Stimulated activated effector memory CD8-positive, alpha-beta T cell treated with anti-CD3 and anti-CD28 coated beads, Interleukin-12 subunit alpha, Interleukin-12 subunit beta, amount 100 ng/mL, for 72 hours (primary cell): ENCODE measurements around the gene DYNC1H1.
"Not testable (repeated sequence)": the region's sequence is repeated elsewhere in the genome, so short reads cannot be mapped to it uniquely, and the experiment has no call there.

Source experiments
- ATAC-seq: fragments of 150-1000 bp; cut with Tn5 transposase; 2 replicates; pipeline ENCODE4 v1.10.0; 2021
- DNase-seq, 2 donors: peaks; one replicate each; pipeline ENCODE4 v3.0.0; 2021 to 2022; ENCODE audit warnings: low spot score in 2 of 2
- H3K27ac Mint-ChIP-seq: one replicate; pipeline ENCODE4 v1.8.0; 2022; ENCODE audit warnings: mild to moderate bottlenecking, mixed read lengths
- H3K36me3 Mint-ChIP-seq: one replicate; pipeline ENCODE4 v1.8.0; 2022; ENCODE audit warnings: mild to moderate bottlenecking, mixed read lengths
- H3K4me1 Mint-ChIP-seq: one replicate; pipeline ENCODE4 v1.8.0; 2022; ENCODE audit warnings: mixed read lengths
- H3K4me3 Mint-ChIP-seq: one replicate; pipeline ENCODE4 v1.8.0; 2022; ENCODE audit warnings: mild to moderate bottlenecking, mixed read lengths
- H3K9me3 Mint-ChIP-seq: one replicate; pipeline ENCODE4 v1.8.0; 2022; ENCODE audit warnings: mixed read lengths

The DYNC1H1 gene

DNA sequence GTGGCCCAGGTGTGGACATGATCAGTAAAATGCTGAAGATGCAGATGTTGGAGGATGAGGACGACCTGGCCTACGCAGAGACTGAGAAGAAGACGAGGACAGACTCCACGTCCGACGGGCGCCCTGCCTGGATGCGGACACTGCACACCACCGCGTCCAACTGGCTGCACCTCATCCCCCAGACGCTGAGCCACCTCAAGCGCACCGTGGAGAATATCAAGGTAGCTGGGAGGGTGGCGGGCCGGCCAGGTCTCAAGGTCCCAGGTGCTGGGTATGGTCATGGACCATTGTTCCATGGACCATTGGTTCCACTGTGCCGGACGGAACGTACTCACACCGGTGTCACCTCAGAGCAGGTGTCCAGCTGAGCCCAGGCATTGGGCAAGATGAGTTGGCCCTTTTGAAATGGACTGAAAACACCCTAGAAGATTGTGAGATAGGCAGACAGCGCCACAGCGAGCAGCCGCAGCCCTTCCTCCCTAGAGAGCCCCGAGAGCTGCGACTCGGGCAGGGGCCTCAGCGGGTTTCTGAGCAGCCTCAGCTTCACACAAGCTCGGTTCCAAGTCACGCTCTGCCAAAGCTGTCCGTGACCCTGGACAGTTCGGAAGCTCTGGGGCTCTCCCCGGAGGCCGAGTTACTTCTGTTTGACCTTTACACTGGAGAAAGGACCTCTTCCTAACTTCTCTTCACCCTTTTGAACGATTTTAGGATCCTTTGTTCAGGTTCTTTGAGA lies 83.6 kb downstream of the DYNC1H1 start:
- H3K9me3 Mint-ChIP-seq: no peaks in the 10 kb centered on the region
- no peak for ATAC-seq
- DNase-seq: no peak
- peak overlapping the region; percentile 58 for H3K27ac Mint-ChIP-seq
- H3K36me3 Mint-ChIP-seq: peaks cover 95% of the 10 kb centered on the region
- no peak overlapping the region for H3K4me3 Mint-ChIP-seq
- H3K4me1 Mint-ChIP-seq: no peaks in the 10 kb centered on the region

DNA sequence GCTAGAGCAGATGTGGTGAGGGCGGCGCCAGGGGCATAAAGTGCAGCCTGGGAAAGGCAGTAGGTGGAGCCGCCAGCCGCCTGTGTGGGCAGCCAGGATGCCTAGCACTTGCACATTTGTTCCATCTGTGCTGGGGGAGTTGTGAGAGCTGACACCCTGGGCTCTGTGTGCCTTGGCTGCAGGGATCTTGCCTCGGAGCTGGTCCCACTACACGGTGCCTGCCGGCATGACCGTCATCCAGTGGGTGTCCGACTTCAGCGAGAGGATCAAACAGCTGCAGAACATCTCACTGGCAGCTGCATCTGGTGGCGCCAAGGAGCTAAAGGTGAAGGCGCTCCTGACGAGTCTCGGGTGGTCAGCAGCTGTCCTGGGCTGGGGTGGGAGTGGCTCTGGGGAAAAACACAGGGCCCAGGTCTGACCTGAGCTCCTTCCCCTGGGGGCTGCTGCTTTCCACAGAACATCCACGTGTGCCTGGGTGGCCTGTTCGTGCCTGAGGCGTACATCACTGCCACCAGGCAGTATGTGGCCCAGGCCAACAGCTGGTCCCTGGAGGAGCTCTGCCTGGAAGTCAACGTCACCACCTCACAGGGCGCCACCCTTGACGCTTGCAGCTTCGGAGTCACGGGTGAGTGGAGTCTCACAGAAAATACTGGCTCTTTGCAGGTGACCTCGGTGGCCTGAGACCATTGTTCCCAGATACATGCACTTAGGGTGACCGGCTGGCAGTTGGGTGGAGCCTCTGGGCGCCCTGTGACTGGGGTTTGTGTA lies 85.1 kb downstream of the DYNC1H1 start:
- Mint-ChIP-seq H3K4me3 (no peak overlapping the region), H3K9me3 (no peaks in the 10 kb centered on the region), H3K4me1 (no peaks in the 10 kb centered on the region), H3K36me3 (peaks cover 93% of the 10 kb centered on the region), H3K27ac (no peak overlapping the region)
- DNase-seq (no peak), ATAC-seq (peak; percentile 5)

DNA sequence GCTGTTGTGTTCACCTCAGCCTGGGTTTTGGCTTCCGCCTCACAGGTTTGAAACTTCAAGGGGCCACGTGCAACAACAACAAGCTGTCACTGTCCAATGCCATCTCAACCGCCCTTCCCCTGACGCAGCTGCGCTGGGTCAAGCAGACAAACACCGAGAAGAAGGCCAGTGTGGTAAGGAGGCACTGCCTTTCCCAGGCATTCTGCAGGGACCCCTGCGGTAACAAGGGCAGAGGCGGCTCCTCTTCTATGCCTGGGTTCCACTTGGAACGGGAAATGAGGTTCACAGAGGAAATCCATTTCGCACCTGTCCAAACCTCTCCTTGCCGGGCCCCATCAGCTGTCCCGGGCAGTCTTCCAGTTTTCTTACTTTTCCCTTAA lies 85.6 kb downstream of the DYNC1H1 start:
- DNase-seq (no peak), ATAC-seq (no peak)
- Mint-ChIP-seq H3K27ac (no peak overlapping the region), H3K9me3 (no peaks in the 10 kb centered on the region), H3K4me1 (peaks cover under 1% of the 10 kb centered on the region), H3K36me3 (peaks cover 90% of the 10 kb centered on the region), H3K4me3 (no peak overlapping the region)

DNA sequence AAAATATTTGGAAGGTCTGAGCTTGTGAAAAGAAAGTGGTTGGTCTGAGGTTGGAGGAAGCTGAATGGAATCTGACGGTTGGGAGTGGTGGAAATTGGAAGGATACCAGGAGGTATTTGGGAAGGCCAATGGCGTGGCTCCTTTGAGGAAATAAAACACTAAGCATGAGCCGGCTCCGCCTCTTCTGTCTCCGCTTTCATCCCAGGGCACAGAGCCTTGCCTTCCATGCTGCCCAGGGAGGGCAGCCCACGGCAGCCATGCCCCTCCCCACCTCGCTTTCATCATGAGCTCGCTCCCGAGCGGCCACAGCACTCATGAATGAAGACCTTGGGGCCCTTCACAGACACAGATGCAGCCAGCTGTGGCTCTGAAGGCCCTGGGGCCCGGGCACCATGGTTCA lies 86.3 kb downstream of the DYNC1H1 start:
- H3K9me3 Mint-ChIP-seq: no peaks in the 10 kb centered on the region
- no peak overlapping the region for H3K27ac Mint-ChIP-seq
- DNase-seq (no peak), ATAC-seq (no peak)
- no peak overlapping the region for H3K4me3 Mint-ChIP-seq
- H3K4me1 Mint-ChIP-seq: peaks cover 7% of the 10 kb centered on the region
- H3K36me3 Mint-ChIP-seq: peaks cover 85% of the 10 kb centered on the region

DNA sequence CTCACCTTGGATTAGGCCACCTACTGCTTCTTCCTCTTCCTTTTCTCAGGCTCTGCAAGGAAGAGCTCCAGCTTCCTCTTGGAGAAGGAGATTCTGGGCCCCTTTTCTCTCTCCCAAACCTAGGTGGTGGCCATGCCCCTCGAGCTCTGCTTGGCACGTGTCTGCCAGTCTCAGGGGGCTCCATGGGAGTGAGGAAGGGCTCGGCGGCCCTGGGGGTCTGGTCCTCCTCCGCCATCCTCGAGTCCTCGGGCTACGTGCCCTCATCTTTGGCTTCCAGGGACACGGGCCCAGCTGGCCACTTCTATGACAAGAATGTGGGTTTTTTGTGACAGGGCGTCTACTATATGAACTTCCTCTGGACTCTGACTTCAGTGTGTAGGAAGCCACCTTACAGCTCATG lies 88.1 kb downstream of the DYNC1H1 start:
- DNase-seq (no peak), ATAC-seq (no peak)
- Mint-ChIP-seq H3K4me3 (no peak overlapping the region), H3K36me3 (peaks cover 75% of the 10 kb centered on the region), H3K9me3 (no peaks in the 10 kb centered on the region), H3K4me1 (peaks cover 26% of the 10 kb centered on the region), H3K27ac (no peak overlapping the region)

DNA sequence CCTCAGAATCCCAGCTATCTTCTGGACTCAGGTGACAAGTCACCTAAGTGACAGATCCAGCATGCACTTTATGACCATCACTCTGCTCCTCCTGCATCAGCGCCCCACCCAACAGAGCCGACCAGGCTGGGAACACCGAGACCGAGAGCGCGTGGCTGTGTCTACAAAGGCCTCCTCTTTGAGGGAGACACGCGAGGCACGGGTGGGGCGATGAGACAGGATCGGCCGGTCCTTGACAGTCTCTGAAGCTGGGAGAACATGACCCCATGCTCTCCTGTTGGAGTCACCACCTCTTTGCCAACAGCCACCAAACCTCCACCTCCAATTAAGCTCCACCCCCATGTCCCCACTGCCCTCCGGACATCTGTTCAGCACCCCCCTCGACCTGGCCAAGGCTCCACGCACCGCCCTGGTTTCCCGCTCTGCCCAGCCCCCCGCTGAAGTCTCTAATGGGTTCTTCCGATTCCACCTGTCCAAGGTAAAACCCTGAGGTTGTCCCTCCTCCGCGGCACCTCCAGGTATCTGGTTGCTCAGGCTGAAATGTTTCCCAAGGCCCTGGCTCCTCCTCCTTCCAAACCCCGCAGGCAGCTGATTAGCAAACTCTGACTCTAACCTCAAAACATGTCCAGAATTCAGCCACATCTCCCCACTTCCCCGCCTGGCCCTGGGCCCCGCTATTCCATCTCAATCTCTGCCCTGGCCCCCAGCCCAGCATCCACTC lies 91.0 kb downstream of the DYNC1H1 start:
- Mint-ChIP-seq H3K36me3 (peaks cover 54% of the 10 kb centered on the region), H3K27ac (peak overlapping the region; percentile 67), H3K9me3 (no peaks in the 10 kb centered on the region)

DNA sequence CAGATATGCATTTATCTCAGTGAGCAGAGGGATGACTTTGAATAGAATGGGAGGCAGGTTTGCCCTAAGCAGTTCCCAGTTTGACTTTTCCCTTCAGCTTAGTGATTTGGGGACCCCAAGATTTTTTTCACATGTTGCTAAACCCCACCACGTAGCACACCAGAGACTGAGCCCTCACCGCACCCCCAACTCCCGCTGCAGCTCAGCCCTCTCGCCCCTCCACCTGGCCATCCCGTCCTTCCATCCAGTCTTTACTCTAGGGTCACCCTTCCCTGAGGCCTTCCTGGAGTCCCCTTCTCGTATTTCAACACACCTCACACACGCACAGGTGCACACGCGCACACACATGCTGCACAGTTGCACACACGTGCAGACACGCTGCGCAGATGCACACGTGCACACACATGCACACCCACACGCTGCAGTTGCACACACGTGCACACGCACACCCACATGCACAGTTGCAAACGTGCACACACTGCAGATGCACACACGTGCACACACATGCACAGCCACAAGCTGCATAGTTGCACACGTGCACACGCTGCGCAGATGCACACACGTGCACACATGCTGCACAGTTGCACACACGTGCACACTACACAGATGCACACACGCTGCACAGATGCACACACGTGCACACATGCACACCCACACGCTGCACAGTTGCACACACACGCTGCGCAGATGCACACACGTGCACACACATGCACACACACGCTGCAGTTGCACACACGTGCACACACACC lies 92.5 kb downstream of the DYNC1H1 start:
- no peak for ATAC-seq

More for the DNA sequence above, 91.0 kb downstream of the DYNC1H1 start:
- Mint-ChIP-seq H3K4me3 (no peak overlapping the region), H3K4me1 (peaks cover 42% of the 10 kb centered on the region)
- ATAC-seq (no peak), DNase-seq (no peak)

DNA sequence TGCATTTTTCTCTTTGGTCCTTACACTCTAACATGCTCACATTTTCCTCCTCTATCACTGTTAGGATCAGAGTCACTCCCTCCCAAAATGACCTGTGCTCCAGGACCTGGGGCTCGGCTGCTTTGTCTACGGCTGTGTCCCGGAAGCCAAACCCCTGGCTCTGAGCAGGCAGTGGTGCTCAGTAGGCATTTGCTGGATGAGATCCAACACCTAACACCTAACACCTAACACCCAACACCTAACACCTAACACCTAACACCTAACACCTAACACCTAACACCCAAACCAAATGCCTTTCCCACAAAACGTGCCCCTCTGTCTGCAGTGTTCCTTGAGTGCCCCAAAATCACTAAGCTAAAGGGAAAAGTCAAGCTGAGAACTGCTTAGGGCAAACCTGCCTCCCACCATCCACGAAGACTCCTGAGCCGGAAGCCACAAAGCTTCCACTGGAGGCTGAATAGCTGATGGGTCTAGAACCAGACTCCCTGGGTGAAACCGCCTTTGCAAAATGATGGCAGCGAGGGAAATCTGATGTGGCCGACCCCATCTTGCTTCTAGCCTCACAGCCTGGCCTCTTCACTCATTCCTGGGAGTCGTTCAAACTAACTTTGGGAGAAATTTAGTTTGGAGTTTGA lies 93.2 kb downstream of the DYNC1H1 start:
- Mint-ChIP-seq H3K9me3 (no peaks in the 10 kb centered on the region), H3K27ac (peak overlapping the region; percentile 72), H3K36me3 (peaks cover 34% of the 10 kb centered on the region), H3K4me1 (peaks cover 42% of the 10 kb centered on the region), H3K4me3 (peak overlapping the region; percentile 36)
- DNase-seq (no peak), ATAC-seq (peak; percentile 66)

More for the DNA sequence above, 92.5 kb downstream of the DYNC1H1 start:
- Mint-ChIP-seq H3K9me3 (no peaks in the 10 kb centered on the region), H3K27ac (peak overlapping the region; percentile 67), H3K36me3 (peaks cover 42% of the 10 kb centered on the region), H3K4me3 (peak overlapping the region; percentile 36), H3K4me1 (peaks cover 42% of the 10 kb centered on the region)
- DNase-seq: no peak

DNA sequence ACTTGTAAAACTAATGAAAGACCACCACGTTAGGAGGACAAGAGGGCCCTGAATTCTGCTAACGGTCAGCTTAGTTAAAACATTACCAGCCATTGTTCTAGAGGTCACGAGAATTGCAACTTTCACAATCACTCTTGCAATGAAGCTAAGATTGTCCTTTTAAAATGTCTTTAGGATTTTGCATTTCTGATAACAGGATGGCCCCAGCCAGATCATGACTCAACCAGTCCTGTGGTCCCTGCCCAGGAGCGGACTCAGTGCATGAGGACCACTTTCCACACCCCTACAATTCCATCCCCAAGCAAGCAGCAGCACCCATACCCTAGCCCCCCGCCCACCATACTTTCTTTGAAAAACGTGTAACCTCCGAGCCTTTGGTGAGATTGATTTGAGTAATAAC lies 93.8 kb downstream of the DYNC1H1 start:
- DNase-seq: peak in 1 of 2 donors; percentile 58
- ATAC-seq: peak; percentile 50
- no peaks in the 10 kb centered on the region for H3K9me3 Mint-ChIP-seq
- H3K27ac Mint-ChIP-seq: peak overlapping the region; percentile 72
- H3K4me1 Mint-ChIP-seq: peaks cover 42% of the 10 kb centered on the region
- peak overlapping the region; percentile 36 for H3K4me3 Mint-ChIP-seq
- peaks cover 29% of the 10 kb centered on the region for H3K36me3 Mint-ChIP-seq

DNA sequence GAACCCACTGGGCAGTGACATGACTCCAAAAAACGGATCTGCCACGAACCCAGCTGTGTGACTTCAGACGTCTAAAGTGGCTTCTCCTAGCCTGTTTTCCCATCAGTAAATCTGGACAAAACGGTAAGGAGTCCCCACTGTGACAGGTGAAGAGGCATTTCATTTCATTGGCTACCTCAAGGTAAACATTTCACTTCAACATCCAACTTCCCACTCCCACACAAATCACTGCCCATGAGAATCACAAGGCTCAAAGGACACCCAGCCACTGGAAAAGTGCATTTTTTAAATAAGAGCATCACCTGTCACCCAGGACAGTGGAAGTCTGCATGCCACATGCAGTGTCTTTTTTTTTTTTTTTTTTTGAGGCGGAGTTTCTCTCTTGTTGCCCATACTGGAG lies 94.6 kb downstream of the DYNC1H1 start:
- Mint-ChIP-seq H3K9me3 (no peaks in the 10 kb centered on the region), H3K27ac (no peak overlapping the region)
- no peak for DNase-seq

DNA sequence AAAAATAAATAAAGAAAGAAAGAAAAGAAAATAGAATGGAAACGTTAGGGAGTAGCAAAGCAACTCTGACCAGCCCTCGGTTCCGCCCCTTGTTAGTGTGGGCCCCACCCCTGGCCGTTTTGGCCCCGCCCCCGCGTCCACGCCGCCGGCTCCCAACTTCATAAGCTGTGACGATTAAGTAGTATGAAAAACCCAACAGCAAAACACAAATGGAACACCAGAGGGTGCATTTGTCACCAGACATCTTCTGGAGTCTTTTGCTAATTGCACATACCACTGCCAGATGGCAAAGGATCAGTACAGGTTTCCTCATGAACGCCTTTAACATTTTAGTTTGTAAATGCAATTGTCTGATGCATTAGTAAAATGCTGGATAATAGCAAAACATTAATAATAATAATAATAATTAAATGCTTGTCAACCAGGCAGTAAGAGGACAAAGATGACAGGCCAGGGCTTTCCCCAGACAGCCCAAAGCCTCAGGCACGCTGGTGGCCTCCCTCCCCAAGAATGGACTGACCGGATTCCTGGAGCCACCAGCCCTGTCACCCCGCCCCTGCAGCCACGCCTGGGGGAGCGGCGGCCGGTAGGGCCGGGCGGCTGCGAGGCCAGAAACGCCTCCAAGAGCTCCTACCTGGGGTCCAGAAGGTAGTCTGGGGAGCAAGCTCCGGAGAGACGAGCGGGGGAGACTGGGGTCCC lies 98.9 kb downstream of the DYNC1H1 start:
- ATAC-seq: peak; percentile 78
- peak; percentile 22 to 74 for DNase-seq
- Mint-ChIP-seq H3K27ac (no peak overlapping the region), H3K4me1 (peaks cover 15% of the 10 kb centered on the region), H3K9me3 (no peaks in the 10 kb centered on the region), H3K36me3 (peaks cover 5% of the 10 kb centered on the region), H3K4me3 (no peak overlapping the region)

More for the DNA sequence above, 94.6 kb downstream of the DYNC1H1 start:
- no peak for ATAC-seq
- peak overlapping the region; percentile 36 for H3K4me3 Mint-ChIP-seq
- peaks cover 23% of the 10 kb centered on the region for H3K36me3 Mint-ChIP-seq
- peaks cover 42% of the 10 kb centered on the region for H3K4me1 Mint-ChIP-seq

DNA sequence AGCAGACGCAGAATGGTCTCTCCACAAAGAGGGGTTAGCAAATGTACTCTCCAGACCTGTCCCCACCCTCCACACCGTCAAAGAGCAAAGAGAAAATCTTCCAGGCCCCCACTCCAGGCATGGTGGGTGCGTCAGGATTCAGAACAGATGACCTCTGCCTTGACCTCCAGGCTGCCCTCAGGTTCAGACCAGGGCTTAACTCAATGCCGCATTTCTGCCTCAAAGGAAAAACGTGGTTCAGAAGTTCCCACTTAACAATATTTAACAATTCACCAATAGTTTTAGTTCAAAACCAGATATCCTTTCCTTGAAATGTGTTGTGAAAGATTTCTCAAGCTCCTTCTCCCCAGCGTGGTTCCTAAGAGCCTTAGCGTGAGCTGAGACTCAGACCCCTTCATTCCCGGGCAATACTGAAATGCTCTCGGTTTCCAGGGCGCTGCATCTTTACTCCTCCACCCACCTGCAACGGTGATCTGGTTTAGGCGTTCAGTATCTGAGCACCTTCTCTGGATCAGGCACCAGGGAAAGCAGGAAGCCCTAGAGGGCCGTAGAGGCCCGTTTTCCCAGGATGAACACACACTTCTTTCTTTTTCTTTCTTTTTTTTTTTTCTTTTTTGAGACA lies 99.5 kb downstream of the DYNC1H1 start:
- Mint-ChIP-seq H3K27ac (peak overlapping the region; percentile 18), H3K9me3 (no peaks in the 10 kb centered on the region), H3K4me1 (peaks cover 12% of the 10 kb centered on the region), H3K4me3 (no peak overlapping the region), H3K36me3 (peaks cover 5% of the 10 kb centered on the region)
- ATAC-seq (no peak), DNase-seq (no peak)

DNA sequence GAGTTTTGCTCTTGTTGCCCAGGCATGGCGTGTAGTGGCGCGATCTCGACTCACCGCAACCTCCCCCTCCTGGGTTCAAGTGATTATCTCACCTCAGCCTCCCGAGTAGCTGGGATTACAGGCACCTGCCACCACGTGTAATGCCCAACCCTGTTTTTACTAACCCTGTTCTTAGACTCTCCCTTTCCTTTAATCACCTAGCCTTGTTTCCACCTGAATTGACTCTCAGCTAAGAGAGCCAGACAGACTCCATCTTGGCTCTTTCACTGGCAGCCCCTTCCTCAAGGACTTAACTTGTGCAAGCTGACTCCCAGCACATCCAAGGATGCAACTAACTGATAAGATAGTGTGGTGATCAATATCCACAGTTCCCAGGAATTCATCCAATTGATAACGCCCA lies 100.2 kb downstream of the DYNC1H1 start:
- not testable (repeated sequence) for H3K9me3 Mint-ChIP-seq, ATAC-seq

DNA sequence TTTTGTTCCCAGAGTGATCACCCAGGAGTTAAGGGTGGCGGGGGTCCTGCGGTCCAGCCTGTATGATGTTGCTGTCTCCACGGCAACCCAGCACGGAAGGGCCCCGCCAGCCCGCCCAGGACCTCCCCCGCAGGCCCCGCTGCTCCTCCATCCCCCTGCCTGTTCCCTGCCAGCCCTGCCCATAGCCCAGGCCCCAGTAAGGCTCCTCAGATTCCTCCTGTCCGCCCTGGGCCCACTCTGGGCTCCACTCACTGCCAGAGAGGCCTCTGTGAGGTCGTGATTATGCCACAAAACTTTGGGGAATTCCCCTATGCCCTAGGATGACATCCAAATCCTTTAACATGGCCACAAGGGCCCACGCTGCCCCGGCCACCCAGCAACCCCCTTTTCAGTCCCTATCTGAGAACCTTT lies 101.7 kb downstream of the DYNC1H1 start:
- no peak overlapping the region for H3K4me3 Mint-ChIP-seq
- DNase-seq: no peak
- H3K4me1 Mint-ChIP-seq: peaks cover 7% of the 10 kb centered on the region
- H3K27ac Mint-ChIP-seq: no peak overlapping the region
- no peaks in the 10 kb centered on the region for H3K9me3 Mint-ChIP-seq
- ATAC-seq: peak; percentile 39
- no peaks in the 10 kb centered on the region for H3K36me3 Mint-ChIP-seq

More for the DNA sequence above, 100.2 kb downstream of the DYNC1H1 start:
- not testable (repeated sequence) for H3K36me3 Mint-ChIP-seq, DNase-seq, H3K4me3 Mint-ChIP-seq
- Mint-ChIP-seq H3K4me1 (peaks cover 12% of the 10 kb centered on the region), H3K27ac (peak overlapping the region; percentile 18)
